SK-N-SH treated with all-trans-retinoic acid at 6 μM for 48 hours (cell line): ENCODE data around the gene ELP4.

Experiments used
- ATAC-seq: fragments of 200-7000 bp; cut with Tn5 transposase; 3 replicates; pipeline ENCODE4 v1.9.1; 2020; ENCODE audit warnings: mild to moderate bottlenecking, moderate library complexity
- ARNTL ChIP-seq: fragments of 450-650 bp; formaldehyde crosslinking; IDR thresholded peaks from 2 replicates; pipeline ENCODE4 v1.5.0; 2020; ENCODE audit warnings: low read depth, mild to moderate bottlenecking, moderate library complexity, borderline replicate concordance
- BACH2 ChIP-seq: fragments of 250-450 bp; sonication (Bioruptor Pico); IDR thresholded peaks from 2 replicates; pipeline ENCODE4 v1.9.0; 2021; ENCODE audit warnings: mild to moderate bottlenecking, borderline replicate concordance
- CREB5 ChIP-seq: fragments of 250-450 bp; sonication (Bioruptor Pico); IDR thresholded peaks from 2 replicates; pipeline ENCODE4 v1.5.1; 2020; ENCODE audit warnings: low read depth, mild to moderate bottlenecking, moderate library complexity
- CSDC2 ChIP-seq: fragments of 250-450 bp; sonication (Bioruptor Pico); IDR thresholded peaks from 2 replicates; pipeline ENCODE4 v1.5.0; 2020; ENCODE audit warnings: mild to moderate bottlenecking, moderate library complexity
- GLIS3 ChIP-seq: fragments of 250-450 bp; sonication (Bioruptor Pico); IDR thresholded peaks from 2 replicates; pipeline ENCODE4 v1.5.0; 2020; ENCODE audit warnings: mild to moderate bottlenecking, moderate library complexity
- ISL1 ChIP-seq: fragments of 250-450 bp; sonication (Bioruptor Pico); IDR thresholded peaks from 2 replicates; pipeline ENCODE4 v2.1.2; 2022; ENCODE audit warnings: mild to moderate bottlenecking, moderate library complexity
- OSR1 ChIP-seq: fragments of 250-450 bp; sonication (Bioruptor Pico); IDR thresholded peaks from 2 replicates; pipeline ENCODE4 v1.8.0; 2022; ENCODE audit warnings: moderate library complexity, mild to moderate bottlenecking, inconsistent platforms
- PPARA ChIP-seq: fragments of 250-450 bp; sonication (Bioruptor Pico); IDR thresholded peaks from 2 replicates; pipeline ENCODE4 v1.5.0; 2020; ENCODE audit warnings: mild to moderate bottlenecking, borderline replicate concordance
- RARB ChIP-seq: fragments of 250-450 bp; sonication (Bioruptor Pico); IDR thresholded peaks from 2 replicates; pipeline ENCODE4 v1.8.0; 2021; ENCODE audit warnings: mild to moderate bottlenecking, moderate library complexity
- SNAI2 ChIP-seq: fragments of 250-450 bp; sonication (Bioruptor Pico); IDR thresholded peaks from 2 replicates; pipeline ENCODE4 v1.5.0; 2020; ENCODE audit warnings: mild to moderate bottlenecking, moderate library complexity
- TCF4 ChIP-seq: fragments of 250-450 bp; sonication (Bioruptor Pico); IDR thresholded peaks from 2 replicates; pipeline ENCODE4 v1.8.0; 2021; ENCODE audit warnings: mild to moderate bottlenecking, moderate library complexity, borderline replicate concordance
- TOX ChIP-seq: fragments of 250-450 bp; sonication (Bioruptor Pico); IDR thresholded peaks from 2 replicates; pipeline ENCODE4 v1.8.0; 2021; ENCODE audit warnings: mild to moderate bottlenecking, moderate library complexity, borderline replicate concordance
- TSHZ2 ChIP-seq: fragments of 250-450 bp; sonication (Bioruptor Pico); IDR thresholded peaks from 2 replicates; pipeline ENCODE4 v1.5.0; 2020; ENCODE audit warnings: mild to moderate bottlenecking, moderate library complexity
- ZC3H10 ChIP-seq: fragments of 250-450 bp; sonication (Bioruptor Pico); IDR thresholded peaks from 2 replicates; pipeline ENCODE4 v1.5.1; 2021; ENCODE audit warnings: mild to moderate bottlenecking, moderate library complexity
- ZFP3 ChIP-seq: fragments of 250-450 bp; sonication (Bioruptor Pico); IDR thresholded peaks from 2 replicates; pipeline ENCODE4 v1.5.0; 2020; ENCODE audit warnings: mild to moderate bottlenecking, moderate library complexity
- ZFP30 ChIP-seq: fragments of 450-650 bp; formaldehyde crosslinking; IDR thresholded peaks from 2 replicates; pipeline ENCODE4 v1.5.0; 2022; ENCODE audit warnings: mild to moderate bottlenecking, moderate library complexity
- ZNF565 ChIP-seq: fragments of 450-650 bp; formaldehyde crosslinking; conservative IDR thresholded peaks from 2 replicates; pipeline ENCODE4 v1.5.0; 2020; ENCODE audit warnings: low read depth, mild to moderate bottlenecking, moderate library complexity
- ZNF70 ChIP-seq: fragments of 450-650 bp; formaldehyde crosslinking; IDR thresholded peaks from 2 replicates; pipeline ENCODE4 v1.5.0; 2020; ENCODE audit warnings: mild to moderate bottlenecking, moderate library complexity
- ZNF8 ChIP-seq: fragments of 450-650 bp; formaldehyde crosslinking; IDR thresholded peaks from 2 replicates; pipeline ENCODE4 v1.5.0; 2020; ENCODE audit warnings: mild to moderate bottlenecking, moderate library complexity
- TF ChIP-seq, protein P1 (sequence below): fragments of 250-450 bp; sonication (Bioruptor Pico); IDR thresholded peaks from 2 replicates; pipeline ENCODE4 v1.5.1; 2021; ENCODE audit warnings: mild to moderate bottlenecking, moderate library complexity
- TF ChIP-seq, protein P2 (sequence below): fragments of 250-450 bp; sonication (Bioruptor Pico); IDR thresholded peaks from 2 replicates; pipeline ENCODE4 v1.8.0; 2021; ENCODE audit warnings: low read depth, mild to moderate bottlenecking, moderate library complexity, borderline replicate concordance
- TF ChIP-seq, protein P3 (sequence below): fragments of 250-450 bp; sonication (Bioruptor Pico); IDR thresholded peaks from 2 replicates; pipeline ENCODE4 v1.8.0; 2020; ENCODE audit warnings: mild to moderate bottlenecking, moderate library complexity, borderline replicate concordance

The ELP4 gene

DNA sequence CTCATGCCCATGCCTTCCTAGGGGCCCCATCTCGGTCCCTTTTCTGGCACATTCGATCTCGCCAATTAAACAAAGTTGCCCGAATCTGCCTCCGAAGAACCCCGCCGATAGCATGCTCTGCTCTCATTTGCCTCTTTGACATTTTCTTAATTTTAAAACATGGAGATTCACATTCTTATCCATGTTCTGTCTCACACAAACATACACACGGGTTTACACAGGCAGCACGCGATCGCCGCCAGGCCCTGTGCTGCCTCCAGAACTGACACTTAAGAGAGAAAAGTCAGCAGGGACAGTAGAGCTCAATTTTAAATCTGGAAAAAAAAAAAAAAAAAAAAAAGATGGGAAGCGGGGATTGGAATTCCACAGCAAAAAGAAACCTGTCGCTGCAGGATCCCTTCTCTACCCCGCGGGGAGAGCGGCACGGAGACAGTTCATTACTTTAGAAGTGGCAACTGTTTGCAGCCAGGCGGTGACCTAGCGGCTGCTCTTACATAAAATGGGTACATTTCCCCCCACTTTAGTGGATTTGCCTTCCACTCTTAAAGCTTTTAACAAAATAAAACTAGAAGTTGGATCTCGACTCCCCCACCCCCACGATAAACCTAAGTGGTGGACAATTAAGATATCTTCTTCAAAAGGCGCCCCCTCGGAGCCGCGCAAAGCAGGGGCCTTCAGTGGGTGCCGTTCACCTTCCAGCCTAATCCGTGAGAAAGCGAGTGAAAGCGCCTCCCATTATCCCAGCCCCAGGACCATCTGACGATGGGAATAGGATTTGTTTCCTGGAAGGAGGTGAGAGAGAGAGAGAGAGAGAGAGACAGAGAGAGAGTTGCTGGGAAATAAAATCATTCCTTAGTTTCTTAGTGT, 287.9 kb downstream of the ELP4 start:
- peak; percentile 23 for ATAC-seq
- no peak for TF ChIP-seq ZC3H10 (CRISPR knock-in tag)
- TF ChIP-seq, protein P1, sequence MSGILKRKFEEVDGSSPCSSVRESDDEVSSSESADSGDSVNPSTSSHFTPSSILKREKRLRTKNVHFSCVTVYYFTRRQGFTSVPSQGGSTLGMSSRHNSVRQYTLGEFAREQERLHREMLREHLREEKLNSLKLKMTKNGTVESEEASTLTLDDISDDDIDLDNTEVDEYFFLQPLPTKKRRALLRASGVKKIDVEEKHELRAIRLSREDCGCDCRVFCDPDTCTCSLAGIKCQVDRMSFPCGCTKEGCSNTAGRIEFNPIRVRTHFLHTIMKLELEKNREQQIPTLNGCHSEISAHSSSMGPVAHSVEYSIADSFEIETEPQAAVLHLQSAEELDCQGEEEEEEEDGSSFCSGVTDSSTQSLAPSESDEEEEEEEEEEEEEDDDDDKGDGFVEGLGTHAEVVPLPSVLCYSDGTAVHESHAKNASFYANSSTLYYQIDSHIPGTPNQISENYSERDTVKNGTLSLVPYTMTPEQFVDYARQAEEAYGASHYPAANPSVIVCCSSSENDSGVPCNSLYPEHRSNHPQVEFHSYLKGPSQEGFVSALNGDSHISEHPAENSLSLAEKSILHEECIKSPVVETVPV (CRISPR knock-in tag), result no peak
- TF ChIP-seq, protein P2, sequence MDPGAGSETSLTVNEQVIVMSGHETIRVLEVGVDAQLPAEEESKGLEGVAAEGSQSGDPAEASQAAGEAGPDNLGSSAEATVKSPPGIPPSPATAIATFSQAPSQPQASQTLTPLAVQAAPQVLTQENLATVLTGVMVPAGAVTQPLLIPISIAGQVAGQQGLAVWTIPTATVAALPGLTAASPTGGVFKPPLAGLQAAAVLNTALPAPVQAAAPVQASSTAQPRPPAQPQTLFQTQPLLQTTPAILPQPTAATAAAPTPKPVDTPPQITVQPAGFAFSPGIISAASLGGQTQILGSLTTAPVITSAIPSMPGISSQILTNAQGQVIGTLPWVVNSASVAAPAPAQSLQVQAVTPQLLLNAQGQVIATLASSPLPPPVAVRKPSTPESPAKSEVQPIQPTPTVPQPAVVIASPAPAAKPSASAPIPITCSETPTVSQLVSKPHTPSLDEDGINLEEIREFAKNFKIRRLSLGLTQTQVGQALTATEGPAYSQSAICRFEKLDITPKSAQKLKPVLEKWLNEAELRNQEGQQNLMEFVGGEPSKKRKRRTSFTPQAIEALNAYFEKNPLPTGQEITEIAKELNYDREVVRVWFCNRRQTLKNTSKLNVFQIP (CRISPR knock-in tag), result no peak
- TF ChIP-seq PPARA (CRISPR knock-in tag), result no peak
- TF ChIP-seq ZNF8 (CRISPR knock-in tag), result no peak
- no peak for TF ChIP-seq CREB5 (CRISPR knock-in tag)
- no peak for TF ChIP-seq TCF4 (CRISPR knock-in tag)
- TF ChIP-seq CSDC2 (CRISPR knock-in tag), result no peak
- TF ChIP-seq, protein P3, sequence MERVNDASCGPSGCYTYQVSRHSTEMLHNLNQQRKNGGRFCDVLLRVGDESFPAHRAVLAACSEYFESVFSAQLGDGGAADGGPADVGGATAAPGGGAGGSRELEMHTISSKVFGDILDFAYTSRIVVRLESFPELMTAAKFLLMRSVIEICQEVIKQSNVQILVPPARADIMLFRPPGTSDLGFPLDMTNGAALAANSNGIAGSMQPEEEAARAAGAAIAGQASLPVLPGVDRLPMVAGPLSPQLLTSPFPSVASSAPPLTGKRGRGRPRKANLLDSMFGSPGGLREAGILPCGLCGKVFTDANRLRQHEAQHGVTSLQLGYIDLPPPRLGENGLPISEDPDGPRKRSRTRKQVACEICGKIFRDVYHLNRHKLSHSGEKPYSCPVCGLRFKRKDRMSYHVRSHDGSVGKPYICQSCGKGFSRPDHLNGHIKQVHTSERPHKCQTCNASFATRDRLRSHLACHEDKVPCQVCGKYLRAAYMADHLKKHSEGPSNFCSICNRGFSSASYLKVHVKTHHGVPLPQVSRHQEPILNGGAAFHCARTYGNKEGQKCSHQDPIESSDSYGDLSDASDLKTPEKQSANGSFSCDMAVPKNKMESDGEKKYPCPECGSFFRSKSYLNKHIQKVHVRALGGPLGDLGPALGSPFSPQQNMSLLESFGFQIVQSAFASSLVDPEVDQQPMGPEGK (CRISPR knock-in tag), result no peak
- no peak for TF ChIP-seq TSHZ2 (CRISPR knock-in tag)
- TF ChIP-seq ZNF565 (CRISPR knock-in tag), result no peak
- no peak for TF ChIP-seq ISL1
- no peak for TF ChIP-seq OSR1 (CRISPR knock-in tag)
- TF ChIP-seq ZFP3 (CRISPR knock-in tag), result no peak
- TF ChIP-seq ZNF70 (CRISPR knock-in tag), result no peak
- TF ChIP-seq SNAI2 (CRISPR knock-in tag), result no peak
- no peak for TF ChIP-seq RARB (CRISPR knock-in tag)
- TF ChIP-seq BACH2, result no peak
- no peak for TF ChIP-seq ARNTL (CRISPR knock-in tag)
- no peak for TF ChIP-seq GLIS3

DNA sequence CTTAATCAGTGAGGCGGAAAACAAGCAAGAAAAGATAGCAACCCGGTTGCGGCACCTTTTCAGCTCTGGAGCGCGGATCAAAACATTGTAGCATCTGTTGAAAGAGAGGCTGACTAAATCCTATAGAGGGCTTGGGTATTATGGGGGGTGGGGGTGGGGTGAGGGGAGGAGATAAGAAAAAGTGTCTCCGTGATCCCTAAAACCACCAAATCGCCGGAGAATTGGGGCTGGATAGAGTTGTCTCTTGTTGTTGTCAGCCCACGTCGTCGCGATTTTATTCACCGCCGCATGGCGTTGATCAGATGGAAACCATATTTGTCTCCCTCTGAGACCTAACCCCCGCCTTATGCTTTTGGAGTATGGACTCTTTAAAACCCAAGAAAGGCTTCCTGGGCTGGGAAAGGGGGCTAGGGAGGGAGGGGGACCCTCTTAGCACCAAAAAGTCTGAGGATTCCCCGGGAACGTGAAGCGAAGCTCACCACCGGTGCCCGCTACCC, 288.5 kb downstream of the ELP4 start:
- ATAC-seq, result peak; percentile 18; the same call in 2 of the 3 replicates
- TF ChIP-seq ZNF8 (CRISPR knock-in tag), result no peak
- no peak for TF ChIP-seq ZNF565 (CRISPR knock-in tag)
- TF ChIP-seq ZFP3 (CRISPR knock-in tag), result no peak
- TF ChIP-seq, protein P3 (CRISPR knock-in tag), result no peak
- TF ChIP-seq TCF4 (CRISPR knock-in tag), result no peak
- no peak for TF ChIP-seq TOX (CRISPR knock-in tag)
- TF ChIP-seq BACH2, result no peak
- TF ChIP-seq, protein P1 (CRISPR knock-in tag), result no peak
- TF ChIP-seq, protein P2 (CRISPR knock-in tag), result no peak
- no peak for TF ChIP-seq ZFP30 (CRISPR knock-in tag)
